Activated T-helper 9 cell treated with anti-CD3 and anti-CD28 coated beads, Interleukin-2, amount 50 U/mL, for 16 hours (primary cell): ENCODE data around the gene CGB3.

ENCODE experiments used
- DNase-seq: peaks from one replicate; pipeline ENCODE4 v3.0.0-alpha.2; 2020; ENCODE audit warnings: low read depth

Gene CGB3

GRCh38 chr19:48988286-48988685 is 35.8 kb downstream of the CGB3 start:
- DNase-seq, result no peak

- DNase-seq, result no peak
Measured at GRCh38 chr19:48987323-48987722, 36.8 kb downstream of the CGB3 start.

GRCh38 chr19:48986211-48986610 is 37.9 kb downstream of the CGB3 start:
- DNase-seq, result no peak

- DNase-seq, result no peak
Measured at GRCh38 chr19:48985711-48986110, 38.4 kb downstream of the CGB3 start.

- DNase-seq, result no peak
Measured at GRCh38 chr19:48982280-48982679, 41.9 kb downstream of the CGB3 start.

GRCh38 chr19:48977061-48977460 is 47.1 kb downstream of the CGB3 start:
- no peak for DNase-seq

- DNase-seq, result no peak
Measured at GRCh38 chr19:48975947-48976847, 47.9 kb downstream of the CGB3 start.
